HEK293T (cell line): Measurements from ENCODE around the gene NRIP1.

Experiments
- ARNT ChIP-seq: fragments of 450-650 bp; IDR thresholded peaks from 2 replicates; pipeline ENCODE4 v1.6.1; 2017; ENCODE audit warnings: mild to moderate bottlenecking
- BHLHE40 ChIP-seq: fragments of 450-650 bp; IDR thresholded peaks from 2 replicates; pipeline ENCODE4 v1.6.1; 2016; ENCODE audit warnings: mild to moderate bottlenecking, moderate library complexity, borderline replicate concordance
- ELF4 ChIP-seq: fragments of 450-650 bp; IDR thresholded peaks from 2 replicates; pipeline ENCODE4 v1.6.1; 2017; ENCODE audit warnings: antibody characterized with exemption
- FOXA1 ChIP-seq: fragments of 450-650 bp; IDR thresholded peaks from 2 replicates; pipeline ENCODE4 v1.6.1; 2016; ENCODE audit warnings: mild to moderate bottlenecking
- FOXK2 ChIP-seq: fragments of 450-650 bp; IDR thresholded peaks from 2 replicates; pipeline ENCODE4 v1.6.1; 2016; ENCODE audit warnings: mild to moderate bottlenecking
- FOXM1 ChIP-seq: fragments of 450-650 bp; IDR thresholded peaks from 2 replicates; pipeline ENCODE4 v1.6.1; 2017; ENCODE audit warnings: mild to moderate bottlenecking, borderline replicate concordance
- L3MBTL2 ChIP-seq: fragments of 450-650 bp; conservative IDR thresholded peaks from 2 replicates; pipeline ENCODE4 v1.6.1; 2016; ENCODE audit warnings: mild to moderate bottlenecking
- LEF1 ChIP-seq: fragments of 450-650 bp; IDR thresholded peaks from 2 replicates; pipeline ENCODE4 v1.6.1; 2017; ENCODE audit warnings: mild to moderate bottlenecking, borderline replicate concordance
- NFRKB ChIP-seq: fragments of 450-650 bp; IDR thresholded peaks from 2 replicates; pipeline ENCODE4 v1.6.1; 2016; ENCODE audit warnings: mild to moderate bottlenecking, moderate library complexity
- SP1 ChIP-seq: fragments of 450-650 bp; IDR thresholded peaks from 2 replicates; pipeline ENCODE4 v1.6.1; 2017
- SUZ12 ChIP-seq: fragments of 450-650 bp; IDR thresholded peaks from 2 replicates; pipeline ENCODE4 v1.6.1; 2016; ENCODE audit warnings: mild to moderate bottlenecking
- TARDBP ChIP-seq: fragments of 450-650 bp; IDR thresholded peaks from 2 replicates; pipeline ENCODE4 v1.6.1; 2016
- ZNF384 ChIP-seq: fragments of 450-650 bp; IDR thresholded peaks from 2 replicates; pipeline ENCODE4 v1.6.1; 2016
- TF ChIP-seq, protein P1 (sequence below): fragments of 450-650 bp; IDR thresholded peaks from 2 replicates; pipeline ENCODE4 v1.6.1; 2016

DNA sequence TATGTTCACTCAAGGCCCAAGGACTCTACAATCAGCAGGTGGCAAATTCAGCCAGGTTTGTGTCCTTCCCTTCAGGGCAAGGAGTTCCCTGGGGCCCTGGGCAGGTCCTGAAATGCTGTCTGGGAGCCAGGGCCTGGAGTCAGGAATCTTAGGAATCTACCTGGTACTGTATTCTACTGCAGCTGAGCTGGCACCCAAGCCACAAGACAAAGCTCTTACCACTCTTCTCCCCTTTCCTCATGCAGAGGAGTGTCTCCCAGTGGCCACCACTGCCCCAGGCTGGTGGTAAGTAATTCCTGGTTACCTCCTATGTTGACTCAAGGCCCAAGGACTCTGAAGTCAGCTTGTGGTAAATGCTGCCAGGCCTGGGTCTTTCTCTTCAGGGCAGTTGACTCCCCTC, 153.4 kb downstream of the NRIP1 start:
- TF ChIP-seq L3MBTL2 (no peak), ARNT (no peak), FOXA1 (no peak), FOXK2 (no peak), SUZ12 (no peak), ELF4 (no peak), BHLHE40 (no peak), ZNF384 (no peak), TARDBP (no peak), FOXM1 (no peak), SP1 (no peak), LEF1 (no peak), NFRKB (no peak)
- TF ChIP-seq, protein P1, sequence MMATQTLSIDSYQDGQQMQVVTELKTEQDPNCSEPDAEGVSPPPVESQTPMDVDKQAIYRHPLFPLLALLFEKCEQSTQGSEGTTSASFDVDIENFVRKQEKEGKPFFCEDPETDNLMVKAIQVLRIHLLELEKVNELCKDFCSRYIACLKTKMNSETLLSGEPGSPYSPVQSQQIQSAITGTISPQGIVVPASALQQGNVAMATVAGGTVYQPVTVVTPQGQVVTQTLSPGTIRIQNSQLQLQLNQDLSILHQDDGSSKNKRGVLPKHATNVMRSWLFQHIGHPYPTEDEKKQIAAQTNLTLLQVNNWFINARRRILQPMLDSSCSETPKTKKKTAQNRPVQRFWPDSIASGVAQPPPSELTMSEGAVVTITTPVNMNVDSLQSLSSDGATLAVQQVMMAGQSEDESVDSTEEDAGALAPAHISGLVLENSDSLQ = no peak
